HG03095 (cell line): Measurements from ENCODE around the gene INHBE.
A peak's percentile ranks its signal among the peaks of the same experiment; 100 is the strongest.

Source experiments
- ATAC-seq: cut with Tn5 transposase; IDR thresholded peaks from one replicate; pipeline ENCODE4 v1.9.1; 2021; ENCODE audit warnings: moderate library complexity; ENCODE audit not compliant: unreplicated experiment

The INHBE gene

GRCh38 chr12:57460468-57460784, 5.3 kb downstream of the INHBE start:
- no peak for ATAC-seq

DNA sequence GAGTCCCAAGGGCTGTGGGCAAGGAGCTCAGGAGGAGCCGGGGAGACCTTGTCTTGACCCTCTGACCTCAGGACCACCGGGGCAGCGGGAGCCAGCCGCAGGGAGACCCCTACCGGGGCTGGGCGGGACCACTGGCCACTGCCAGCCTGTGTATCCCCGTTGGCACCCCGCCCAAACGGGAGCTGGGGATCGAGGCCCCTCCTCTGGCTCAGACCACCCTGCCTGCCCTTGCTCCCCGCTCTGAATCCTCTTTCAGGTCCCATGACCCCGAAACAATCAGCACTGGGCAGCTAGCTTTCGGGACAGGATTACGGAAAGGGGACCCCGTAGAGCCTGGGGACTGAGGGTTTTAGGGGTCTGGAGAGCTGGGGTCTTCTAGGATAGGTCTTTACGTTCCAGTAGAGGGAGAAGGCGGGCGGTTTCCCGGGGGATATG, 5.8 kb downstream of the INHBE start:
- no peak for ATAC-seq

GRCh38 chr12:57461276-57461916, 6.3 kb downstream of the INHBE start:
- no peak for ATAC-seq

DNA sequence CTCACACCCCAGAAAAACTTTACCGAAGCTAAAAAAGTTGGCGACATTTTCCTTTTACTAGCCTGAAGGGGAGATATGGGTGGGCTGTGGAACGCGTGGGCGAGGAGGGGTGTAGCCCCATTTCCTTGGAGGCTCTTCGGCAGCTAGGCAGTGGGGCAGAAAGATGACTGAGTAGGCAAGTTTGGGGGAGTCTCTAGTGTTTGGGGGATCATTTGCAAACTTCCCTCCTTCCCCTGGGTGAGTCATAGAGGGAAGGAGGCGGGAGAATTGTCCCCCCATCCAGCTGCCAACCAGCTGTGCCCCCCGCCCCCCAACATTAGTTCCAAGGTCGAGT, 6.8 kb downstream of the INHBE start:
- ATAC-seq: no peak

- ATAC-seq: peak; percentile 61
Observed at GRCh38 chr12:57462251-57462911, 7.3 kb downstream of the INHBE start.

- no peak for ATAC-seq
Observed at GRCh38 chr12:57462912-57463253, 7.8 kb downstream of the INHBE start.

DNA sequence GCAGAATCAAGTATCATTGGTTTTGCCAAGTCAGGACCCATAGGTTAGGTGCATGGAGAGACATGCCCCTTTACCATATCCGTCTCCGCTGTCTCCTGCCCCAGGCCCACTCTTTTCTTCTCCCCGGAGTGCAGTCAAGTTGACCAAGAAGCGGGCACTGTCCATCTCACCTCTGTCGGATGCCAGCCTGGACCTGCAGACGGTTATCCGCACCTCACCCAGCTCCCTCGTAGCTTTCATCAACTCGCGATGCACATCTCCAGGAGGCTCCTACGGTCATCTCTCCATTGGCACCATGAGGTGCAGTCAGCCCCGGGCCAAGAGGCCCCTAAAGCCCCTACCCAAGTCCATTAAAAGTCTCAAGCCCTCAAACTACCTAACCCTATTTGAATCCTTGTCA, 9.5 kb downstream of the INHBE start:
- no peak for ATAC-seq

GRCh38 chr12:57465030-57465746, 10.1 kb downstream of the INHBE start:
- ATAC-seq: no peak

DNA sequence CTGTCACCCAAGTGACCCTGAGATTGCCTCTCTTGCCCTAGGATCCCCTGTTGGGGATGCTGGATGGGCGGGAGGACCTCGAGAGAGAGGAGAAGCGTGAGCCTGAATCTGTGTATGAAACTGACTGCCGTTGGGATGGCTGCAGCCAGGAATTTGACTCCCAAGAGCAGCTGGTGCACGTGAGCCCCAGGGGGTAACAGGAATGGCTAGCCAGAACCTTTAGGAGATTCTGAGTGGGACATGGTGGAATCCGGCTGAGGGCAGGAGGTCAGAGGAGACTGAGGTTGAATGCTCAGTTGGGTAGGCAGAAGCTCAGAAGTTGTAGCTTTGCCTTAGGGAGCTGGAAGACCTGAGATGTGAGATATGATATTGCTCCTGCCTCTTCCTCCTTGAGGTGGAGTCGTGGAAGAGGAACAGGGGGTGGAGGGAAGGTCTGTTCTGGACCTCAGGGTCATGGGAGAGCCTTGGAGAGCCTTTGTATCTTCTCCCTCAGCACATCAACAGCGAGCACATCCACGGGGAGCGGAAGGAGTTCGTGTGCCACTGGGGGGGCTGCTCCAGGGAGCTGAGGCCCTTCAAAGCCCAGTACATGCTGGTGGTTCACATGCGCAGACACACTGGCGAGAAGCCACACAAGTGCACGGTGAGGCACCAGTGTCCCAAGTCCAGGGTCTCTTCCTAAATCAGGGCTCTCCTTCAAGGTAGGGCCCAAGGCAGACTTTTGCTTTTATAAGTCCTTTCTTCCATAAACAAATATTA, 10.8 kb downstream of the INHBE start:
- no peak for ATAC-seq

- no peak for ATAC-seq
Observed at GRCh38 chr12:57467212-57467874, 12.2 kb downstream of the INHBE start.

- no peak for ATAC-seq
Observed at GRCh38 chr12:57467915-57468314, 12.8 kb downstream of the INHBE start.

DNA sequence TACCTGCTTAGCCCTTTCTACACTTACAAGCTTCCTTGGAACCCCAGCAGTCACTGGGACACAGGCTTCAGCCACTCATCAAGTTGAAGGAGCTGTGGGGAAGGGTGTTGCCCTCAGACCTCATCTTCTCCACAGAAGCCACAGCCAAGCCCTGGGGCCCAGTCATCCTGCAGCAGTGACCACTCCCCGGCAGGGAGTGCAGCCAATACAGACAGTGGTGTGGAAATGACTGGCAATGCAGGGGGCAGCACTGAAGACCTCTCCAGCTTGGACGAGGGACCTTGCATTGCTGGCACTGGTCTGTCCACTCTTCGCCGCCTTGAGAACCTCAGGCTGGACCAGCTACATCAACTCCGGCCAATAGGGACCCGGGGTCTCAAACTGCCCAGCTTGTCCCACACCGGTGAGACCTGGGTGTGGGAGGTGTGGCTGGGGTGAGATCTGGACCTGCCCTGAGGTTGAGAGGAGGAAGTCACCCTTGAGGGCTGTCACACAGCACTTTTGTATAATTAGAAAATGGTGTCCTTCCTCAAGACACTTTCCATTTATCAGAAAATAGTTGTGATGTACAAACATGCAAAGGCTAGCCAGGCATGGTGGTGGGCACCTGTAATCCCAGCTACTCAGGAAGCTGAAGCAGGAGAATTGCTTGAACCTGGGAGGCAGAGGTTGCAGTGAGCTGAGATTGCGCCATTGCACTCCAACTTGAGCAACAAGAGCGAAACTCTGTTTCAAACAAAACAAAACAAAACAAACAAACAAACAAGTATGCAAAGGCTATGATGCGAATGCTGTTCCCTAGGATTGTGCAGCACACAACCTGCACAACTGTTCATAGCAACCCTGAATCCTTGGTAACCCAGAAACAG, 14.4 kb downstream of the INHBE start:
- ATAC-seq: no peak

- no peak for ATAC-seq
Observed at GRCh38 chr12:57470286-57470969, 15.3 kb downstream of the INHBE start.

DNA sequence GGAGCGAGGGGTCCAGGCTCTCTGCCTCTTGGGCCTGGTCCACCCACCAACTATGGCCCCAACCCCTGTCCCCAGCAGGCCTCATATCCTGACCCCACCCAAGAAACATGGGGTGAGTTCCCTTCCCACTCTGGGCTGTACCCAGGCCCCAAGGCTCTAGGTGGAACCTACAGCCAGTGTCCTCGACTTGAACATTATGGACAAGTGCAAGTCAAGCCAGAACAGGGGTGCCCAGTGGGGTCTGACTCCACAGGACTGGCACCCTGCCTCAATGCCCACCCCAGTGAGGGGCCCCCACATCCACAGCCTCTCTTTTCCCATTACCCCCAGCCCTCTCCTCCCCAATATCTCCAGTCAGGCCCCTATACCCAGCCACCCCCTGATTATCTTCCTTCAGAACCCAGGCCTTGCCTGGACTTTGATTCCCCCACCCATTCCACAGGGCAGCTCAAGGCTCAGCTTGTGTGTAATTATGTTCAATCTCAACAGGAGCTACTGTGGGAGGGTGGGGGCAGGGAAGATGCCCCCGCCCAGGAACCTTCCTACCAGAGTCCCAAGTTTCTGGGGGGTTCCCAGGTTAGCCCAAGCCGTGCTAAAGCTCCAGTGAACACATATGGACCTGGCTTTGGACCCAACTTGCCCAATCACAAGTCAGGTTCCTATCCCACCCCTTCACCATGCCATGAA, 16.0 kb downstream of the INHBE start:
- ATAC-seq: no peak

GRCh38 chr12:57471661-57472060, 16.6 kb downstream of the INHBE start:
- no peak for ATAC-seq

DNA sequence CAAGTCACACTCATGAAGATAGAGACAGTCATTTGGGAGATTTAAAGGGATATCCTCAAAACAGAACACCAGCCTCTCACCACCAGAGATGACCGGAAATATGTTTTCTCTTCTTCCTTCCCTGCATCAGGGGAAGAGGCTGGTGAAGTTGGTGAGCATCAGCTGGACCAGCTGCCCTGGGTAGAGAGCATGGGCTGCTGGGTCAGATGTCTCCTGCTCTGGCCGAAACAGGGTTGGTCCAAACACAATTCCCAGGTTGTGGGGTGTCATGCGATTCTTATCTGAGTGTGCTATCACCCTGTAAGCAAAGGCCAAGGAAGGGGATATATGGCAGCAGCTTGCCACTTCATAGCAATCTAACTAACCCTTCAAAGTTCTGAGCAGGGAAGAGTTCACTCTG, 17.3 kb downstream of the INHBE start:
- no peak for ATAC-seq

DNA sequence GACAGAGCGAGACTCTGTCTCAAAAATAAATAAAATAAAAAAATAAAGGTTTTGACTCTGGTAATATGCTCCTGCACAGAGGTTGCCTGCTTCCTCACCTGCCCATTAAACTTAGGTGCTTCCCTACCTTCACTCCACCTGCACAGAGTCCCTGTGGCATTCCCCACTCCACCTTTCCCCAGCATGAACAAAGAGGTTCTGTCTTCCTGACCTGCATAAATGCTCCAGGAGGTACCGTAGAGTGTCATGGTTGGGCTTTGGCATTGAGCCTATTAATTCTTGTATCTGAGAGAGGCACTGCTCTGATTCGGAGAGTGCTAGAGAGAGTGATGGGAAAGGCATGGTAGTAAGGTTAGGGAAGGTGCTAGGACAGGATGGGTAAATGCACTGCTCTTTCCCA, 18.3 kb downstream of the INHBE start:
- no peak for ATAC-seq

DNA sequence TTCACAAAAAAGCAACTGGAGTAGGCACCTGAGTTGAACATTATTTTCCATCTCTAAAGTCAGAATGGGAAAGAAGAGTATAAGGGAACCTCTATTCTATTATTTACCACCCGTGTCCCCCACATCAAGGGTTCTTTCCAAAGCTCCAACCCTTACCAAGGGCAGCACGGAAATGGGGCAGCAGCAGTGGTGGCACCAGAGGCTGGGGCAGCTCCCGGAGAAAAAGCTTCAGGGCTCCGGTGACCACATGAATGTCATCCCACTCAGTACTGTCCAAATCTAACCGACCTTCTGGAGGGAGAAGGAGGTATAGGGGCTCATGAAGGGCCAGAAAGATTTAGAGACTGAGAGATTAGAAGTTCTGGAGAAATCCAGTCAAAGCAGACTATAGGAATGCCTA, 18.8 kb downstream of the INHBE start:
- no peak for ATAC-seq

DNA sequence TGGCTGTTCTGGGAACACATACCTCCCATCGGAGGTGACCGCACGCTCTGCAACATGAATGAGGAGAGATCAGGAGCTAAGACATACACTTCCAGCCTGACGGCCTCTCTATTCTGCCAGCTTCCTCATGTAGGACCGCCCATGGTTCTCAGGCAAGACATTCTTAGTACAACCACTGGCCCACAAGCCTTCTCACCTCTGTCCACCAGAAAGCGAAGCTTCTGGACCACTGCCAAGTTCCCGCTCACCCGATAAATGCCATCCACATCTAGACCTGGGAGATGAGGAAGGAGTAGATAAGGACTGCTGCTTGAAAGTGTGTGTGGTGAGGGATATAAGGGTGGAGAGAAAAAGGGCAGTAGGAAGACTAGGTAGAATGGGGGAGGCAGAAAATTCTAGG, 19.3 kb downstream of the INHBE start:
- ATAC-seq: no peak
